Measurements from ENCODE around the gene TRIM32. TPM values are rescaled to one million over a fixed set of nuclear protein-coding genes. Genes with fewer than 3 reads are reported as not detected.

TRIM32 gene
- total RNA-seq, 1 experiment from 2014 or later, result 26.9 TPM

GRCh38 chr9:116705531-116705930, 18.4 kb downstream of the TRIM32 start:
- DNase-seq (ENCODE audit: low read depth), result peak; percentile 29

GRCh38 chr9:116706310-116707290, 19.5 kb downstream of the TRIM32 start:
- no peak for DNase-seq (ENCODE audit: low read depth)

- no peak for DNase-seq (ENCODE audit: low read depth)
Observed at GRCh38 chr9:116712781-116713180, 25.7 kb downstream of the TRIM32 start.

DNA sequence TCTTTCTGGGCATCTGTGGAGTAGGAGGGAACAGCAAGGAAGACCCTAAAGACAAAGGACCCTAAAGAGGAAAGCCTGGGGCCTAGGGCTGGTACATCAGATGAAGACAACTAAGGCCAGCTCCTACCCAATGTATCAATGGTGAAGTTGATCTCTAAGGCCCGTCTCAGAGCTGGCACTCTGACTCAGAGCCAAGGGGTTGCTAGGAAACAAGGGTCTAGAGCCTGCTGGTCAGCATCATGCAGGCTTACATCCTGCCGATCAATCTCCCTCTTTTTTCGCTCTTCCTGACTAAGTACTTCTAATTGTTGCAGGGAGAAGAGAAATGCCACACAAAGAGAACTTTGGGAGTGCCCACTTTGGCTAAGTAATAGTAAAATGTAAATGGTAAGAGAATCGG, 26.2 kb downstream of the TRIM32 start:
- DNase-seq (ENCODE audit: low read depth), result no peak

DNA sequence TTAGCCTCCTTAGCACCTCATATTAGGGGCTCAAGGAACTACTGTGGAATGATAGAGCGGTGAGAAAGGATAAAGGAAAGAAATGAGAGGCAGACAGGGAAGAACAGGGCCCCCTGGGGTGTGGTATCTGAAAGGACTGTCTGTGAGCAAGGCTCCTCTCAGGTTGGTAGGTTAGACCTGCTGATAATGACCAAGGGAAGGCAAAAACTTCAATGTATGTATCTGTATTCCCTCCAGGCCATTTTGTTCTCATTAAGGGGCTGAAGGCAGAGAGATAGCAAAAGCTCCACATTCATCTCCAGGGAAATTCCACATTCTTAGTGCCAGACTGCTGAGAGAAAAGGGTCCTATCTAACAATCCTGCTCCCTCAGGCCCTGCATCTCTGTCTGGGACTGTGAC, 28.6 kb downstream of the TRIM32 start:
- no peak for DNase-seq (ENCODE audit: low read depth)

GRCh38 chr9:116716438-116716837, 29.3 kb downstream of the TRIM32 start:
- DNase-seq (ENCODE audit: low read depth), result no peak

GRCh38 chr9:116717150-116717549, 30.0 kb downstream of the TRIM32 start:
- DNase-seq (ENCODE audit: low read depth), result no peak

DNA sequence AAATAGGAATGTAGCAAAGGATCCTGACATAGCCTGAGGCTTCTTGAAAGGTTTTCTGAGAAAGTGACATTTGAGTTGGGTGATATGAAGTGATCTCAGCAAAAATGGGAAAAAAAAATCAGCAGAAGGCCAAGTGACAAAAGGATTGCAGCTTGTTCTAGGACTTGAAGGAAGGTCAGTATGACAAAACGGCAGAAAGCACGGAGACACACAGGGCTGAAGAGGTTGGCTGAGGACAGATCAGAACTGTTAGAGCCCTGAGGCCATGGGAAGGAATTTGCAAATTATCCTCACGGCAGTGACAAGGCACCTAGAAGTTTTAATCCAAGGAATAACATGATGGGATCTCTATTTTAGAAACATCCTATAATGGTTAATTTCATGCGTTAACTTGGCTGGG, 31.0 kb downstream of the TRIM32 start:
- no peak for DNase-seq (ENCODE audit: low read depth)

- DNase-seq (ENCODE audit: low read depth), result no peak
Observed at GRCh38 chr9:116720111-116720510, 33.0 kb downstream of the TRIM32 start.

GRCh38 chr9:116721411-116721810, 34.3 kb downstream of the TRIM32 start:
- DNase-seq (ENCODE audit: low read depth), result no peak

DNA sequence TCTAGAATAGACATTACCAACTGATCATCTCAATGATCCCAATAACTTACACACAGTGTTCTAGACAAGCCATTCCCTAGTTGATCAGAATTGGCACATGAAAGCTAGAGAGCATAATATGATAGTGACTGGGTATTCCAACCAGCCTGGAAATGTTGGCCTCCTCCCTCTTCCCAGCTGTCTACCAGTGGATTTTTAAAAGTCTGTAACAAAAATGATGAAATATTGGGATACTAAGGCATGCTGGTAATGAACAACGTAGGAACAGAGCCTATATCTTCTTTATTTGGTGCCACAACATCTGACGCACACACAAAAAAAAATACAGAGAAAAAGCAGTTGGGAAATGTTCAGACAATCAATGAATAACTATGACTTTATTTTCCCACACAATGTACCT, 34.8 kb downstream of the TRIM32 start:
- no peak for DNase-seq (ENCODE audit: low read depth)

DNA sequence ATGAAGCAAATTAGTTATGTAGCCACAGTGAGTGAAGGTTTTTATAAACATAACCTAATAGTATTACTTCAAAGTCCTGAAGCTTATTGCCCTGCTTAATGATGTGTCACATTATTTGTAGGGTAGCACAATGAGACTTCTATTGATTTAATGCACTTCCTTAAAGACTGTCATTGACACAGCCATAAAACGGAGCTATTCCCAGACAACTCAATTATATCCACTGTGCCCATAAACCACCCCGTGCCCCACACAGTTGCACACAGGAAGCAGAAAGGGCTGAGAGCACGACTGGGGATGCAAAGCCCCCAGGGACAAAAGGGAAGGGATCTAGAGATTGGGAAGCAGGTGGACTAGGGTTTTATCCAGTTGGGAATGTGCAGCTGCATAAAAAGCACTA, 37.0 kb downstream of the TRIM32 start:
- no peak for DNase-seq (ENCODE audit: low read depth)

DNA sequence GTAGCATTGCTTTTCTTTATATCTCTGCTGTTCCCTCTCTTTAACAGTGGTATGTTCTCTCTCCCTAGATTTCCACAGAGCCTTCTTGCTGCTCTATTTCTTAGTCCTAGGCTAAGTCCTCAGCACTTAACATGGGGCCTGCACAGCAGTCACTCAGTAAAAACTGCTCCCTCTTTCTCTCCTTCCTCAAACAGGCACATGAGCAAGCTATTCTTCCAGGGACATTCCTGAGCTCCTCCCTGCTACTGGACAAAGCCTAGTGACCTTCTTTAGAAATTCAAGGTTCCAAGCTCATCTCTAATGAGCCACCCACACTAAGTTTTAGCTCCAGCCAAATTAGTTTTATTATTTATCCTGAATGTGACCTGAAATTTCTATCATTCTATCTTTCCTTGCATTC, 39.5 kb downstream of the TRIM32 start:
- DNase-seq (ENCODE audit: low read depth), result no peak

GRCh38 chr9:116733010-116733641, 46.0 kb downstream of the TRIM32 start:
- DNase-seq (ENCODE audit: low read depth), result no peak

- DNase-seq (ENCODE audit: low read depth), result no peak
Observed at GRCh38 chr9:116736399-116737151, 49.5 kb downstream of the TRIM32 start.

GRCh38 chr9:116737152-116737546, 50.0 kb downstream of the TRIM32 start:
- DNase-seq (ENCODE audit: low read depth), result peak; percentile 78

DNA sequence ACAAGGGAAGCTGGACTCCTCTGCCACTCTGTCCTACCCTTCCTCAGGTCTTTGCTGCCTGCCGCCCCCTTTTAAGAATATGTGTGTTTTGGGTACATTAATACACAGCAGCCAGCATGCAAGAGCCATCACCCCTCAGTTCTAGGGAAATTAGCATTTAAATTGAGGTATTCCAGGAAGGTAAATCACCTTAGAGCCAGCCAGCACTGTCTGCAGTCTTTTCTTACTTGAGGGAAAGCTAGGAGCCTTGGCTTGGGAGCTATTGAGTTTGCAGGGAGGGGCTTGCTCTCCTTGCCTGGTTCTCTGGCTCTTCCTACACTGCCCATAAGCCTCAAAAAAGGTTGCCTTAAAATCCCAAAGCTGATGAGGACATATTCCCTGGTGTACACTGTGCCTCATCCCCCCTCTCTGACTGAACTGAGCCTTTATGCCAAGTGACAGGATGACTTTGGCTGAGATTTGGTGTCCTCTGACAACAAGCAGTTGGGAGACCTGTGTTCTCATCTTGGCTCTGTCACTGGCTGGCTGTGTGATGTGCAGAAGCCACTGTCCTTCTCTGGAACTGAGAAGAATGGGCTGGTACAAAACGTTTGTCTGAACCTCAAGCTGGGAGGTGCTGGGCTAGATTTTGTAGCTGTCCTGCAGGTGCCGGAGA, 54.1 kb downstream of the TRIM32 start:
- DNase-seq (ENCODE audit: low read depth), result no peak

GRCh38 chr9:116741742-116742141, 54.6 kb downstream of the TRIM32 start:
- DNase-seq (ENCODE audit: low read depth), result no peak

GRCh38 chr9:116749176-116749575, 62.1 kb downstream of the TRIM32 start:
- no peak for DNase-seq (ENCODE audit: low read depth)

GRCh38 chr9:116749772-116750171, 62.7 kb downstream of the TRIM32 start:
- DNase-seq (ENCODE audit: low read depth), result no peak

DNA sequence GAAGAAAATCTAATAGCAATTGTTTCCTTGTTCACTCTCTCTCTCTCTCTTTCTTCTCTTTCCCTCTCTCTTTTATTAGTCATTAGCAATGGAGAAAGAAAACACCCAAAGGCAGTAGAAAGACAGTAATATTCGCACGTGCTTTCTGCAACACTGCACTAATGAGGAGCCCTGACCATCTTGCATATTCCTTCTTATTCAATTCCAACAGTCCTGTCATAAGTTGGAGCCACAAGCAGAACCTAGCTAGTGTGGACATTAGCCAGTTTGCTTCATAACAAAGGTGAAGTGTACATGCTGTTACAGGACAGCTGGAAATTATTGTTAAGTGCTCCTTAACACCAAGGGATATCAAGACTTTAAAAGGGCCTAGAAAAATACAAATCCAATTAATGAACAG, 63.4 kb downstream of the TRIM32 start:
- no peak for DNase-seq (ENCODE audit: low read depth)
